Activated CD4-positive, alpha-beta T cell treated with anti-CD3 and anti-CD28 coated beads for 48 hours (primary cell): ENCODE results near the gene STK24.

Experiments used
- DNase-seq: peaks from one replicate; pipeline ENCODE4 v3.0.0-alpha.2; 2020

STK24 gene

DNA sequence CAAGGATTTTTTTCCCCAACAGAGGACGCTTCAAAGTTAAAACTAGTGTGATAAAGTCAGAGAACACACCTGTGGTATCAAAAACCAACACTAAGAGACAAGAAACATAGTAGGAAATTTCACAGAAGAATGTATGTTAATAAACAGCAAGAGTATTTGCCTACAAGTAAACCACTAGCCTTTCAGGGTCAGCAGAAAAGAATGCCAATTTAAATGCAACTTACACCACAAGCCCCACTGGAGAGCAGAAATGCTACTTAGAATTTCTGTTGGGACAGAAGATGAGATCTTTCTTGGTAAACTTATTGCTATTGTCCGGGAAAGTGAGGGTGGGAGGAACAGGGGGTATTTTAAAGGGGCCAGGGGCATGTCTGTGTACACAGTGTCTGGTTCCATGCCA is 68.6 kb downstream of the STK24 start:
- no peak for DNase-seq

- DNase-seq = no peak
Measured at GRCh38 chr13:98507282-98507797, 69.6 kb downstream of the STK24 start.

DNA sequence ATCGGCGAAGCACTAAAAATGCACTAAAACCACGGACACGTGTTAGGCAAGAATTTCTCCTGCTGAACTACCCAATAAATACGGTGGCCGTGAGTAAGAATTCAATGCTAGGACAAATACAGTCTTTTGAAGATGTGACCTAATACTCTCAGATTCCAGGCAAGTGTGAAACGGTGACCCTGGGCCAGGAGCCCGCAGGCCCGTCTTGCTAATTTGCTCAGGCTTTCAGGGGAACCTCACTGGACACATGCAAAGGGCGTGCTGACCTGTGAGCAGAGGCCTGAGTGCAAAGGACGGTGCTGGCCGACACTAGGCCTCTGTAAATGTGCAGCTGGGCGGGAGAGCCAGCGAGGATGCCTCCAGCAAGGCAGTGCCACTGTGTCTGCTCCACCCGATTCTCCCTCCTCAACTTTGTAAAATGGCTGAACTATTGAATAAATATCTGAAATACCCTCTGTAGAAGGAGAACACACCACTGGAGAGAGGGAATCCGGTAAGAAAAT is 70.1 kb downstream of the STK24 start:
- no peak for DNase-seq

DNA sequence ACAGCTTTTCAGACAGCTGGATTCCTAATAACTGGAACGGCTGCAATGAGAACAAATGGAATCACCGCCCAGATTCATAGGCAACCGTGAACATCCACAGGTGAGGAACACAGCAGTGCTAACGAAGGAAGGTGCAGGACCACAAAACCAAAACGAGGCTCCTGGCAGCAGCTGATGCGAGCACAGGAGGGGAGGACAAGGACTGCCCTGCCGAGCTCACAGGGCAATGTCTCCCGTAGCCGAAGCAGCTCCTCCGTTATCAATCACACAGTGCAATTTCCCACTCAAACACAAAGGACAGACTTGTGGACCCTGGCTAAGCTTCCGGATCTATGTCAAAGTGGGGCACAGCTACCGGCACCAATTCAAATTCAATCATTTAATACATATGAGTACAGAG is 70.6 kb downstream of the STK24 start:
- DNase-seq = no peak

GRCh38 chr13:98505217-98505616 is 71.7 kb downstream of the STK24 start:
- no peak for DNase-seq

DNA sequence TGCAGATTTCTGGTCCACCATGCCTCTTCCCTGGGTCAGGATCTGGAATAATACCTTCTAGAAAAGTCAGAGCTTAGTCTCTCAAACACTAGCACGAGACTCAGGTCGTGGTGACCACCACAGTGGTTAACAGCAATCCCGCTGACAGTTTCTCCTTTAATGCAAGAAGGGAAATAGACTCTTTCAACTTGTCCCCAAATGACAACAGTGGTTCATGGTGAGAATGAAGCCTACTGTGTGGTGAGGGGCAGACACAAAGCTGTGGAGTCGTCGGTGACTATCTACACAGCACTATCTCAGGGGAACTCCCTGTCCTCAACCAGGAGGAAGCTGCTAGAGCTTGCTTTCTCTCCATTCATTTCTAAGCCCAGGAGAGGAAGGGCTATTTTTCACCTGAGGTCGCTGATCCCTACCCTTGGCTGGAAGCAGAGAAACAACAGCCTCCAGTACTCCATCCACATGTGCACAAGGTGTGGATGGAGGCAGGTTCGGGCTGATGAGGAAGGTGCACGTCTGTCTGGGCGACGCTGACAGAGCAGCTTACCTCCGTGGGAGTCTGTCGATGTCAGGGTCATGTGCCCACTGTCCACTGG is 72.4 kb downstream of the STK24 start:
- peak; percentile 25 for DNase-seq

- DNase-seq = no peak
Measured at GRCh38 chr13:98504029-98504351, 72.9 kb downstream of the STK24 start.

DNA sequence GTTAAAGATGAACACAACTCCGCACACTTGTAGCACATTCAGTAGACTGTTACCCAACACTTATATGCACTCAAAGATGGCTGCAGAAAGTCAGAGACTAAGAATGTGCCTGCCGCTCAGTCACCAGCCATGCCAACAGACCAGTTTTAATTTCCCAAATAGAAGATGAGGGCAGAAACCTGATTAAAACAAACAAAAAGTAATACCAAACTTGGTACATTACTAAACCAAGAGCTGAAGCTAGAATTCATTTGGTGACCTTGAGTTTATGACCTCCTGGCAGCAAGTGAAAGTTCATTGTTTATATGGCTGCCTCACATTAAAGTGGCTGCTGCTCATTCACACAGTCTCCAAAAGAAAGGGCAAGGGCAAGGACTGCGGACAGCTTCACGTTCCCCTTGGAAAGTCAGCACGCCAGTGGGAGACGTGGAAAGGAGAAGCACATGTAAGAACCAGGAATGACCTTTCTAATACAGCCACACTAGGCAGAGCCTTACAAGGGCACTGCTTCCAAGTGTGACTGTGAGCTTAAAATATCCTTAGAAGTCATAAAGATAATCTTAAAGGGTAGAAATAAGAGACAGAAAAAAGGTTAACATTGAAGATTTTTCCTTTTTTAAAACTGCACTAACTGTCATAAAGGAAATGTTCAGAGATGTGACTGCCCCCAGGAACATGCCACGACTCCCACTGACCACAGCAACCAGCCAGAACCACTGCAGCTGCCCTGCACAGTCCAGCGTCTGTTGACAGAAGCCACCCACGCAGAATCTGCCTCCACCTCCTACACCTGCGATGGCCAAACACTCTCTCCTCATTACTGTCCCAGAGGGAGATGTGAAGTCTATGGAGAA is 73.5 kb downstream of the STK24 start:
- DNase-seq = no peak

DNA sequence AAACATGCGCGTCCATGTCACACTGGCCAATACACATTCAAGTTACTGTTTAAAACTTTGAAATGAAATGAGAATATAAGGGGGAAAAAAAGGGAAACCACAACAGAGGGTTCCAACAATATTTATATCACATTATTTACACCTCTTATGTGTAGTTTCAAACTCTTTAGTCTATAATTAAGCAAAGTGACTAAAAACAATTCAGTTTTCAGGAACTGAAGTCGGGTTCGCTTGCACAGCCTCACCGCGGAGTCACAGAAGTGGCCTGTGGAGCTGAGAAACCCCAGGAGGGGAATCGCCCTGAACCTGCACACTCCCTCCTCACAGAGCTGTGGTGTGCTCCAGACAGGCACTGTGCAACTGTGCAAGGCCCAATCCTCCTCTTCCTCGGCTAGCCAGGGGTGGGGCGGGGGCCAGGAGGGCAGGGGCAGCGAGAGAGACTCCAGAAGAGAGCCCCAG is 75.9 kb downstream of the STK24 start:
- no peak for DNase-seq

- DNase-seq = no peak
Measured at GRCh38 chr13:98496966-98497365, 79.9 kb downstream of the STK24 start.

DNA sequence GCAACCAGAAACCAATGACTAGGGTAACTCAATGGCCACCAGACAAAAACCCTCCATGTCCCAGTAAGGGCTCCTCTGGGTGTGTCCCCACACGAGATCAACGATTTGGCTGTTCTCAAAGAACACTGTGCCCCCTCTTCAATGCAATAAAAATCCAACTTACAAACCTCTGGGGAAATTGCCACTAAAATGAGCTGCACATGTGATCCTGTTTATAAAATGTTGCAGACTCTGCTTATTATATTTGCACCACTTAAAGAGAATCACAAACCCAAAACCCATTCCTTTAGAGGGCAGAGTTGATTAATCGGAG is 80.5 kb downstream of the STK24 start:
- DNase-seq = no peak

DNA sequence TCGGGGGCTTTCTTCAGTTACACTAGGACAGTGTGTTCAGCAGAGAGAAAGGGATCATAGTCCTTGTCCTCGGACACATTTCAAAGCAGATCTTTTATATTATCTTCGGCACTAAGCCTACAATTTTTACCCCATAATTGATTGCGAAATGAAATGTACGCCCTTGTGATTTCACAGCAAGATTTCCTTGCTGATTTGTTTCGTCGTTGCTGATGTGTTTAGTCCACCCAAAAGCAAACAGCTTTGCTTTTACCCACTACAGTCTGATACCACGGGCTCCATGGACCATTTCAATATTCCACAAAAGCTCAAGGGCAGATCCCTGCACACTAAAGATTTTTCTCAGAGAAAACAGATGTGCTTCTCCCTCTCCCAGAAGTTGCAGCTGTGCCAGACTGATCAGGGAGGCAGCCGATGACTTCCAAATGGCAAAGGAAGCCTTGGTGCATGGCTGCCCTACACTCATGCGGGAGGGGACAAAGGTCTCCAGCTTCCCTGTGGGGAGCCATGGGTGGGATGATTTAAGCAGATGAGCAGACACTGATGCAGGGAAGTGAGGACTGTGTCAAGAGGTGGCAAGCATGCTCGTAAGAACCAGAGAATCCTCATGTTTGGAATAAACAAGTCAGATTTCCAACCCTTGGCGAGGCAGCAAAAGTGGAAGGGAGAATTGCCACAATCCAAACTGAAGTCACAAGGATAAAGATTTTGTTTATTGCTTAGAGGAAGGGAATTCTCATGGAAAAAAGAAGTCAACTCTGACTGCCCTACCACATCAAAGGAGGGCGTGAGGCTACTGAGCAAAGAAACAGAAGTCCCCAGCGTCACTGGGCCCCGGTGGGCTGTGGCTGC is 81.1 kb downstream of the STK24 start:
- no peak for DNase-seq

- DNase-seq = no peak
Measured at GRCh38 chr13:98494769-98495168, 82.1 kb downstream of the STK24 start.

- DNase-seq = no peak
Measured at GRCh38 chr13:98493042-98493712, 83.7 kb downstream of the STK24 start.

- DNase-seq = no peak
Measured at GRCh38 chr13:98492335-98493041, 84.4 kb downstream of the STK24 start.

DNA sequence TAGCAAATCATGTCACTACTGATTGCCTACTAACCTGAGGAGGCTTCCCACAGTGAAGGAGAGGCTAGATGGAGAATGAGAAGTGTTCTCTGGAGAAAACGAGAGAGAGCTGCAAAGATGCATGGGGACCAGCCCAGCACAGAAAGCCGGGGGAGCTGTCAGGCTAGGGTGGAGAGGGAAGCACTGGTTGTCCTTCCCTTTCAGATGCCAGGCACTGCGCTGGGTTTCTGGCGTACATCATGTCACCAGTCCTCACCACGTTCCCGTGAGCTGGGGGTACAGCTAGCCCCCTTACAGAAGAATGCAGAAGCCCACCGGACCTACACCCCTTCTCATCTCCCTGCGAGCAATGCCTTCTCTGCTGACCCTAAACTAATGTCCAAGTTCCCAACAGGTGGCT is 86.0 kb downstream of the STK24 start:
- no peak for DNase-seq

GRCh38 chr13:98490195-98490836 is 86.6 kb downstream of the STK24 start:
- DNase-seq = no peak

GRCh38 chr13:98489446-98490194 is 87.3 kb downstream of the STK24 start:
- DNase-seq = no peak

GRCh38 chr13:98488736-98489135 is 88.2 kb downstream of the STK24 start:
- no peak for DNase-seq

GRCh38 chr13:98487522-98487921 is 89.4 kb downstream of the STK24 start:
- no peak for DNase-seq

- DNase-seq = no peak
Measured at GRCh38 chr13:98487016-98487415, 89.9 kb downstream of the STK24 start.
